Stimulated activated CD8-positive, alpha-beta memory T cell treated with anti-CD3 and anti-CD28 coated beads, Interleukin-15, amount 100 ng/mL, for 1 hour (primary cell): ENCODE measurements around the gene ANLN.
"Not testable (repeated sequence)": the region's sequence is repeated elsewhere in the genome, so short reads cannot be mapped to it uniquely, and the experiment has no call there.

Source experiments
- DNase-seq: peaks from one replicate; pipeline ENCODE4 v3.0.0-alpha.2; 2020; ENCODE audit warnings: low read depth

Gene ANLN

DNA sequence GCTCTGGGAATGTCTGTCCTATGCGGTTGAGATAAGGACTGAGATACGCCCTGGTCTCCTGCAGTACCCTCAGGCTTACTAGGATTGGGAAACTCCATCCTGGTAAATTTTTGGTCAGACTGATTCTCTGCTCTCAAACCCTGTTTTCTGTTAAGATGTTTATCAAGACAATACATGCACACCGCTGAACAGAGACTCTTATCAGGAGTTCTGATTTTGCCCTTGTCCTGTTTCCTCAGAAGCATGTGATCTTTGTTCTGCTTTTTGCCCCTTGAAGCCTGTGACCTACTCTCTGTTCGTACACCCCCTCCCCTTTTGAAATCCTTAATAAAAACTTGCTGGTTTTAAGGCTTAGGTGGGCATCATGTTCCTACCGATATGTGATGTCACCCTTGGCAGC, 76.3 kb downstream of the ANLN start:
- not testable (repeated sequence) for DNase-seq

DNA sequence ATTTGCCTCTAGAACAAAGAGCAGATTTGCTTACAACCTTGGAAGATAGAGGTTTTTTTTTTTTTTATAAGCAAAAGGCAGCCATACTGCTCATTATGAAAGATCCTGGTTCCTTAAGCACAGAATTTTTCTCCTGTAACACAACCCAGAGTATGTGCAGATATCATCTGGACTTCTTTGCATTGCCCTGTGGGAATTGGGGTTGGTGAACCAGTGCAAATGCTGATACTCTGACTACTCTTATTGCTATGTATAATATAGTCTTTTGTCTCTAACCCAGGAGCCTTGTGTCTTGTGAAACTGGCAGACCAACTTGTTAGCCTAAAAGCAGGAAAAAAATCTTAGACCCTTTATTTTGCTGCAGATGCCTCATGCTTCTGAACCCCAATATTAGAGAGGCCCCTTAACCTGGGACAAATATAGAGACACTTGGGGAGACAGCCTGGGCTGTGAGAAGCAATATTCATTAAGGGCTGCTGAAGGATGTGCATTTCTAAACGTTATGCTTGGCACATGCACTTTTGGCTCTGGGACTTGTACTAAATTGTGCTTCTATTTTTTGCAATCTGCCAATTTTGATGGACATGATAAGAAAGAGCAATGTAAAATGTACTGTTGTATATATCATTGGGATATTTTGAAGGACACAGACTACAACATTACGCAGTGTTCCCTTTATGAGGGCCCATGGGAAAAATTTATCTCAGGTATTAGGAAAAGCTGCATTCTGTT, 78.9 kb downstream of the ANLN start:
- no peak for DNase-seq

DNA sequence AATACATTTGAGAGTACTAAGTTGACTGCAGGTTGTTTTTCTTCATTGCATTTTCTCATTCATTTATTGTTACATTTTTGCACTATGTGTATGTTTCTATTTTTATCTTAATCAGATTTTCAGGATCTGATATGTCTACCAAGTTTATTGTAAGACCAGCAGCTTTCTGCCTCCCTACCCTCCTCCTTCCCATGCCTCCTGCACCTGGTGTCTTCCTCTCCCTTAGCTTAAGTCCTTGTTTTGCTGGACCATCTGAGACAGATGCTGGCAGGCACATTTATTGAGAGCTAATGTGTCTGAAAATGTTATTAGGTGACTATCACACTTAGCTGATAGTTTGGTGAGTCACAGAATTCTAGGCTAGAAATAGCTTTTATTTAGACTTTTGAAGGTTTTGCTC, 79.6 kb downstream of the ANLN start:
- DNase-seq, result no peak

DNA sequence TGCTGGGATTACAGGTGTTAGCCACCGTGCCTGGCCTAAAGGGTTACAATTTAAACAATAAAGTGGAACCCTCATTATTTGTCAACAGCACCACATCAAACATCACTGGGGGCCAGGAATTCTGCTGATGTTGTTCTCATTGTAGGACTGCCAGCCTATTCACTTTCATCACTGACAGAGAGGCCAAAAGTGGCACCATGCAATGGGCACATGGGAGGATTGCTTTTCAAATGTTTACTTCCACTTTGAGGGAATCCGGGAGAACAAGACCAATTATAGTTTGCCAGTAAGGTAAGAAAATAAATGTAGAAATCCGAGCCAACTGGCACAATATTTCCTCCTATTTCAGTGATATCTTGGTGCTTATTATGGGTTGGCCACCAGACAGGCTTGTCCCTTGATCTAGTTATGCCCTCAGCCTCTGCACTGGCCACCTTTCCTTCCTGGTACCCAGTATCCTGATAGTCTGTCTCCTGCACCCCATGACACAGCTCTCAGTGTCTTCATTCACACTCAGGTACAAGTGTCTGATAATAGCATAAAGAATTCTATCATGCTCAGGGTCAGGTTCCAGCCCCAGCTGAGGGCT, 82.6 kb downstream of the ANLN start:
- no peak for DNase-seq

DNA sequence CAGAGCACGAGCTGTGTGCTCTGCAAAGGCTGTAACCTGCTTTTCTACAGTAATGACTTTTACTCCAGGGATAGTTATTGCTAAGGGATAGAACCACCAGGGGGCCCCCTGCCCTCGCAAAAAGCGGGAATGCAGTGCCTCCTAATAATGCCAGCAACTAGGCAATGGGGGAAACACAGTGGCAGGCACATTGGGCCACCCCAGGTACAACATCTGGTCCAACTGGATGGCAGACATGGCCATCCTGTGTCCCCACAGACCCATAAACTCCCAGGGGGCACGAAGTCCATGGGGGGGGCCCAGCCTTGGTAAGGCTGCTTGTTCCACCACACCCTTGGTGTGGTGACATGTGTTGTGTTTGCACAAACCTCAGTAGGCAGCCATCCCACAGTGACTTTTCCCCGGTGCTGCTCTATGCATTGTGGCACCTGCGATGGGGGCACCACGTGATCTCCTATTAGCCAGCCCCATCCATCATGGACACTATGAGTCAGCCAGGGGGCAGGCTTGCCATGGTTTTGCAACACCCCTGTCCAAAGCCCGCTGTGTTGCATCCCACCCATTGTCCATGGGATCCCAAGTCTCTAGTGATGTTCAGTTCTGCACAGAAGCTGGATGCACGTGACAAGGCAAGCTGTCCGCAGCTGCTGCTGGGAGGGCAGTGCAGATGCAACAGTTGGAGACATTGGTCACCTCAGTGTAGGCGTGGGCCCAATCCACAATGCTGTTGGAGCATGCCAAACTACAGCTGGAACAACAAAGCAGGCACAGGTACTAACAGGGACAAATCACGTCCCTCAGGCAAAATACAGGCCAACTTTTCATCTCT, 84.0 kb downstream of the ANLN start:
- no peak for DNase-seq

DNA sequence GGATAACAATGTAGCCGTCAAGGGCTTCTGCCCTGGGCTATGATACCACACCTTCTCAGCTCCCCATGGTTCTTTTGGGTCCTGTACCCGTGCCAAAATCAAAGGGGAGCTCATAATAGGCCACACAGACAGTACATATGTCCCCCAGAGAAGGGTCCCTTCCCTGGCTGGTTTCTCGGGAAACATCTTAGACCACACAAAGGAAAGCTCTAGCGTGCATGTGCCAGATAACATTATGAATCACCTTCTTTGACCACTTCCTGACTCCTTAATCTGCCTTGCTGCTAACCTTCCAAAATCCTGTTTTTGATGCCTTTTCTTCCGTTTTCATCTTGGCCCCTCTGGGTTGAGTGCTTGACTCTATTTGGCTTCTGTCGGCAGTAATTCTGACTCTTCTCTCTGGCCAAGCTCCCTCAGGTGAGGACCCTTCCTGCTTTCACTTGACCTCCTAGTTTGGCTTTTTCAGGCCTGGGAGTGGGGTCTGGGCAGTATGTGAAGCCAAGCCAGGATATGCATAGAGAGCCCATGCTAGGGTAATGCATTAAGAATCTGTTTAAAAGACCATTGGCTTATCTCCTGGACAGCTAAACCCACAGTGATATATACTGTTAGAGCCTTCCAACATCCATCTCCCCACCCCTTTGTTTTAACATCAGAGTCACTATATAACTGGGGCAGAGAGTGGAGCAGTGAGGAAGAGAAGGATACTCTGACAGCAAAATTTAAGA, 84.8 kb downstream of the ANLN start:
- DNase-seq, result no peak

DNA sequence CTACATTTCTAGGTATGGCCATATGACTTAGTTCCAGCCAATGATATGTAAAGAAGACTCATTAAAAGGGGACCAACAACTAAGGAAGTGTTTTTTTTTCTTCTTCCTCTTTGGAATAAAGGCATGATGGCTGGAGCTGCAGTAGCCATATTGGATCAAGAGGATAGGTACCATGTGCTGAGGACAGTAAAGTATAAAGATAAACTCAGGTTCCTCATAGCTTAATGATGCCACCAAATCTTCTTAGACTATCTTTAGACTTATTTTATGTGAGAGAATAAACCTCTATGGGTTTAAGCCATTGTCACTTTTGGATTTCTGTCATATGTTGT, 85.3 kb downstream of the ANLN start:
- DNase-seq, result no peak

DNA sequence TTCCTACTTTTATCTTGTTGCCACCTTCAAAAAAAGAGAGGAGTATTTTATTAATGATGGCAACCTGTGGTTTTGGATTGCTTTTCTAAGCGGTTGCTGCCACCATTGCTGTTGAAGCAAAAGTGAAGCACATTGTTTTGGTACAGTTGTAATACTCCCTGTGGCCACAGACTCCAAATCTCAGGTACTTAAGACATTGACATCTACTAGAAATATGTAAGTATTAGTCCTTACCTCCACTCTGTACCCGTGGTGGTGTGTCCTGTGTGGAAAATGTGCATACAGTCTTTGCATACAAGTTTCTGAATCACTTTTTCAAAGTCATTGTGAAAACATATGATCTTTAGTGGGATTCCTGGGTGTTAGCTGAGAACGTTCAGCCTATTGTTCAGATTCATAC, 85.7 kb downstream of the ANLN start:
- DNase-seq, result no peak

DNA sequence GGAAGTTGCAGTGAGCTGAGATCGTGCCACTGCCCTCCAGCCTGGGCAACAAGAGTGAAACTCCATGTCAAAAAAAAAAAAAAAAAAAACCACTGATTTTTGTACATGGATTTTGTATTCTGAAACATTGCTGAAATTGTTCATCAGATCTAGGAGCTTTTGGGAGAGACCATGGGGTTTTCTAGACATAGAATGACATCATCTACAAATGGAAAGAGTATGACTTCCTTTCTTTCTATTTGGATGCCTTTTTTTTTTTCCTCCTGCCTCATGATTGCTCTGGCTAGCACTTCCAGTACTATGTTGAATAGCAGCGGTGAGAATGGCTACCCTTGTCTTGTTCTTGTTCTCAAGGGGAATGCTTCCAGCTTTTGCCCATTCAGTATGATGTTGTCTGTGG, 89.1 kb downstream of the ANLN start:
- DNase-seq, result no peak

DNA sequence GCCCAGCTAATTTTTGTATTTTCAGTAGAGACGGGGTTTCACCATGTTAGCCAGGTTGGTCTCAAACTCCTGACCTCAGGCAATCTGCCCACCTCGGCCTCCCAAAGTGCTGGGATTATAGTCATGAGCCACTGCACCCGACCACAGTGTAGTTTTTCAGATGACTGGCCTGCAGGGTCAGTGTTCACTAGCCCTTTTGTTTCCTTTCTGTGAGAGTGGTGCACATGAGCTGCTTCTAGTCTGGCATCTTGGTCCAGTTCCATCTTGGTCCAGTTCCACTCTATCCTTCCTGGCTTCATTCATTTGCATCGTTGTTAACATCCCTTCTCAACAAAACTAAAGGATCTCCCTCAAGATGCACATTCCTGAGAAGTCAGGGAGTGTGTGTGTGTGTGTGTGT, 94.2 kb downstream of the ANLN start:
- not testable (repeated sequence) for DNase-seq

DNA sequence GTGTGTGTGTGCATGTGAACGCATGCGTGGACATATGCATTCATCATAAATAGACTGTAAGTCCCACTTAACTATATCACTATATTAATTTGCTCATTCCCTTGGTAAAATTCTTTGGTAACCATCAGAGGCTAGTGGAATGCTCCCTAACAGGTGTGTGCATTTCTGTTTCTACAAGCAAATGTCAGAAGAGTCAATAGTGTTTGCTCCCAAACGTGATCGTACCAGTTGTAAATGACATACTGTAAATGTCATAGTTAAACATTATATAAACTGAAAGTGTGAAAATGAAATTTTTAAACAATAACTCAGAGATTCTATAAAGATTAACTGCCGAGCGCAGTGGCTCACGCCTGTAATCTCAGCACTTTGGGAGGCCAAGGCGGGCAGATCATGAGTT, 94.6 kb downstream of the ANLN start:
- DNase-seq, result no peak

DNA sequence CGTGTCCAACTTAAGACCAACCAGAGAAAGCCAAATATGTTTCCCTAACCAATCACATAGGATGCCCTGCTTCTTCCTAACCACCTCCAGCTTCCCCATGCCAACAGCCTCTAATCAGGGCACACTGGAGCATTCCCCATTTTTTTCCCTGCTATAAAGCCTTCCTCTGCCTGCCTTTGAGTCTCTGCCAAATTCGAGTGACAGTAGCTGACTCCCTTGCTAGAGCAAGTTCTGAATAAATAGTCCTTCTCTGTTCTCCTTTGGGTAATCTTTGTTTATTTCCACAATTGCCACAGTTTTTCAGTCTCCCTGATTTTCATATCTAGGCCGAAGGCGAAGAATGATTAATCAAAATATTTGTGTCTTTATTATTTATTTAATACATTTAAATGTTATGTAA, 96.7 kb downstream of the ANLN start:
- no peak for DNase-seq

DNA sequence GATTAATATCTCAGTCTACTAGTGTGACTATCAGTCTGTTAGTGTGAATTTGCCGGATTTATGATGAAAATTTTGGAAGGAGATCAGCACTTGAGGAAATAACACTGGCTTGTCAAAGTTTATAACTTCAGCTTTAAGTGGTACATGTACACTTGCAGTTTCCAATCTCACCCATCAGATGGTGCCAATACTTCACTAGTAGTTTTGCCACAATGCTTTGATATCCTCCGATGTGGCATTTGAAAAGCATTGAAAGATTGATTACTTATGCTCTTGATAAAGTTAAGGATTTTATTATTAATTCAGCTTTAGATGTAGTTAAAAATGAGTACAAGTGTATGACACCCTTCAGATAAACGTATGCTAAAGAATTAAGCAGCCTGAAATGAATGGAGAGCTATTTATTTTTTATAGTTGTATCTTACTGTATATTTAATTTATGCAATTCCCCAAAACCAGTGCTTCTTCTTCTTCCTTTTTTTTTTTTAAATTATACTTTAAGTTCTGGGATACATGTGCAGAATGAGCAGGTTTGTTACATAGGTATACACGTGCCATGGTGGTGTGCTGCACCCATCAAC, 98.2 kb downstream of the ANLN start:
- DNase-seq, result no peak

DNA sequence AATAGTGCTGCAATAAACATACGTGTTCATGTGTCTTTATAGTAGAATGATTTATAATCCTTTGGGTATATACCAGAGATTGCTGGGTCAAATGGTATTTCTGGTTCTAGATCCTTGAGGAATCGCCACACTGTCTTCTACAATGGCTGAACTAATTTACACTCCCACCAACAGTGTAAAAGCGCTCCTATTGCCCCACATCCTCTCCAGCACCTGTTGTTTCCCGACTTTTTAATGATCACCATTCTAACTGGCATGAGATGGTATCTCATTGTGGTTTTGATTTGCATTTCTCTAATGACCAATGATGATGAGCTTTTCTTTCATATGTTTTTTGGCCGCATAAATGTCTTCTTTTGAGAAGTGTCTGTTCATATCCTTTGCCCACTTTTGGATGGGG, 99.0 kb downstream of the ANLN start:
- DNase-seq, result not testable (repeated sequence)

DNA sequence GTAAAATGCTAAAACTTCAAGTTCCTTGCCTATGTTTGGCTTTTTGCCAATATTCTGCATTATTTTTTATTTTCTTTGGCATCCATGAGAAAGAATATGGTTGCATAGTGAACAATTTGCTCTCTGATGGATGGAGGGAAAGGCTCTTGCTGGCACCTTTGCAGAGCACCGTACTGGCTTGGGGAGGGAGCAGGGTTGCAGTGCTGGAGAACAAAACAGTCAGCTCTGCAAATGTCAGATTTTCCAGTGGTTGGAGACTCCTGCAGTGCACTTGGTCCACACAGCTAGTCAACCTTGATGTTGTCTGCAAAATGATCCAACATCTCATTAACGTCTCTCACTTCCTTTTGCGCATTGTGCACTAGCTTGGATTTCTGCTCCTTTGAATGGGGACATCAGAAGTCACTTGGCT, 100.8 kb downstream of the ANLN start:
- no peak for DNase-seq

DNA sequence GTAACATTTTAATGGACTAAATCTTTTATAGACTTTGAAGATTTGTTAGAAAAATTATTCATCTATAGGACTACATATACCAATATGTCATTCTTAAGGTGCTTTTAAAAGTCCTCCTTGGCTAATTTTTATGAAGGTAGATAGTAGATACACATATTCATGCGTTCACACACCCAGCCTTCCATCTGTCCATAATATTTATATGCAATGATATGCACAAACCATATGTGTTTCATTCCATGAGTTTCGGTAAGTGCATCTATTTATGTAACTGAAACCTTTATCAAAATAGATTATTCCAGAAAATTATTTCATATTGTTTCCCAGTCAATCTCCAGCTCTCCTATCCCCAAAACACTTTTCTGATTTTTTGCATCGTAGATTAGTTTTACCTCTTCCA, 101.7 kb downstream of the ANLN start:
- no peak for DNase-seq

DNA sequence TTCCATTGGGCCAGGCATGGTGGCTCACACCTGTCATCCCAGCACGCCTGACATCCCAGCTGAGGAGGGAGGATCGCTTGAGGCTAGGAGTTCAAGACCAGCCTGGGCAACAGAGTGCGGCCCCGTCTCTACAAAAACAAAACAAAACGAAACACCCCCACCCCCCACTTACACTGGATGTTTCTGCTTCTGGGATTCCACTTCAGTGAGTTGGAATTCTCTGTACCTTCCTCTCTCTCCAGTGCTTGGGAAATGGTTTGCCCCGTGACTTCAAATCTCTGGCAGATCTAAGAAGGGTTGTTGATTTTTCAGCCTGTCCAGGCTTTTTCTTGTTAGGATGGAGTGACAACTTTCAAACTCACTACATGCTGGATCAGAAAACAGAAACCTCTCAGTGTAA, 106.9 kb downstream of the ANLN start:
- no peak for DNase-seq

DNA sequence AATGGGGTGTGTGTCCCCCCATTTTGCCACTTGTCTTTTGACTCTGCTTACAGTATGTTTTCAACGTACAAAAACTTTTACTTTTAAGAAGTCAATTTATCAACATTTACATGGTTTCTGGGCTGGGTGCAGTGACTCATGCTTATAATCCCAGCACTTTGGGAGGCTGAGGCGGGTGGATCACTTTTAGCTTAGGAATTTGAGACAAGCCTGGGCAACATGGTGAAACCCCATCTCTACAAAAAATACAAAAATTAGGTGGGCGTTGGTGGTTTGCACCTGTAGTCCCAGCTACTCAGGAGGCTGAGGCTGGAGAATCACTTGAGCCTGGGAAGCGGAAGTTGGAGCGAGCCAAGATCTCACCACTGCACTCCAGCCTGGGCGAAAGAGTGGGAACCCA, 107.5 kb downstream of the ANLN start:
- not testable (repeated sequence) for DNase-seq

DNA sequence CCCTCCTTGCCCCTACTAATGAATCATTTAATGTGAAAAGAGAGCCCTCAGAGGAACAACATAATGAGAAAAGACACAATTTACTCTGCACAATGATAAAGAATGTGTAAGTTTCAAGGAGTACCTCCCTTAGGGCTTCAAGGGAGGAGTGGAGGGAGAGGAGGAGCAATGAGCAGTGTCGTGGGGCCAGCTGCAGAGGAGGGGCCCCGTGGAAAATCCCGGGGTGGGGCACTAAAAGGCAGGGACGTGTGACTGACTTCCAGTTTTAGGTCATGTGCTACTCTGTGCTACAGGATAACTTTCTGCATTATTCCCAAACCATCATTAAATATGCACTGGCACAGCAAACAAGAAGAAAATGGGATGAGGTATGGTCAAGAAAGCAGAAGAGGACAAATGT, 108.1 kb downstream of the ANLN start:
- no peak for DNase-seq
